PFSK-1 (cell line): ENCODE measurements around the gene PANK1.

Experiments
- FOXP2 ChIP-seq: optimal IDR thresholded peaks from 2 replicates; pipeline ENCODE3; 2011; ENCODE audit warnings: borderline replicate concordance, control low read depth, inconsistent platforms; ENCODE audit not compliant: insufficient read depth; ENCODE audit errors: extremely low read length, extremely low read depth
- POLR2AphosphoS5 ChIP-seq: IDR thresholded peaks from 2 replicates; pipeline ENCODE4 v1.6.1; 2012; ENCODE audit warnings: low read depth, mild to moderate bottlenecking, control low read depth, low read length, moderate library complexity
- REST ChIP-seq, 2 experiments: IDR thresholded peaks; 2 replicates each; pipeline versions ENCODE4 v1.6.1 to v1.8.0; 2011 to 2012; ENCODE audit warnings: low read depth in 2 of 2, low read length in 2 of 2, control low read depth in 1 of 2, inconsistent platforms in 1 of 2, mild to moderate bottlenecking in 1 of 2, moderate library complexity in 1 of 2; ENCODE audit not compliant: insufficient read depth in 1 of 2
- SIN3A ChIP-seq: IDR thresholded peaks from 2 replicates; pipeline ENCODE4 v1.6.1; 2012; ENCODE audit warnings: mild to moderate bottlenecking, low read length, moderate library complexity, borderline replicate concordance; ENCODE audit not compliant: insufficient read depth
- TAF1 ChIP-seq: IDR thresholded peaks from 2 replicates; pipeline ENCODE4 v1.6.1; 2012; ENCODE audit warnings: low read length, control low read depth, borderline replicate concordance; ENCODE audit not compliant: insufficient read depth

The PANK1 gene

GRCh38 chr10:89627830-89628229, 17.2 kb downstream of the PANK1 start:
- no peak for TF ChIP-seq TAF1
- TF ChIP-seq SIN3A = no peak
- no peak for TF ChIP-seq FOXP2
- no peak for TF ChIP-seq POLR2AphosphoS5
- TF ChIP-seq REST (IDR thresholded peaks at IDR 0.05; ENCODE audit: insufficient read depth in 1 of 2, low read depth in 2 of 2, low read length in 2 of 2) = no peak

- TF ChIP-seq TAF1 (no peak), SIN3A (no peak), REST (IDR thresholded peaks at IDR 0.05; ENCODE audit: insufficient read depth in 1 of 2, low read depth in 2 of 2, low read length in 2 of 2) (no peak), FOXP2 (no peak), POLR2AphosphoS5 (no peak)
Measured at GRCh38 chr10:89625041-89625765, 19.8 kb downstream of the PANK1 start.

GRCh38 chr10:89624020-89624419, 21.0 kb downstream of the PANK1 start:
- TF ChIP-seq REST (IDR thresholded peaks at IDR 0.05; ENCODE audit: insufficient read depth in 1 of 2, low read depth in 2 of 2, low read length in 2 of 2) = no peak
- no peak for TF ChIP-seq POLR2AphosphoS5
- TF ChIP-seq FOXP2 = no peak
- no peak for TF ChIP-seq SIN3A
- no peak for TF ChIP-seq TAF1

- TF ChIP-seq TAF1 (no peak), FOXP2 (no peak)
Measured at GRCh38 chr10:89622151-89622550, 22.9 kb downstream of the PANK1 start.

- TF ChIP-seq REST (IDR thresholded peaks at IDR 0.05; ENCODE audit: insufficient read depth in 1 of 2, low read depth in 2 of 2, low read length in 2 of 2) (no peak), SIN3A (no peak)
Measured at GRCh38 chr10:89621438-89621837, 23.6 kb downstream of the PANK1 start.
